Measurements from ENCODE around the gene AREL1.

Gene AREL1

GRCh38 chr14:74658535-74659131 lies 54.2 kb downstream of the AREL1 start:
- Histone ChIP-seq H3K36me3 (ENCODE audit: control insufficient read depth, low read length) (peaks cover 36% of the 10 kb centered on the region), H3K27me3 (ENCODE audit: control insufficient read depth, low read length) (no peaks in the 10 kb centered on the region), H4K20me1 (ENCODE audit: control insufficient read depth, insufficient read depth, low read depth, low read length) (no peaks in the 10 kb centered on the region), H3K27ac (ENCODE audit: low read depth, low read length) (no peak overlapping the region), H3F3A (ENCODE audit: control insufficient read depth, insufficient read depth) (no peaks in the 10 kb centered on the region), H3K9me2 (replicated peaks; ENCODE audit: control insufficient read depth, low read length) (no peaks in the 10 kb centered on the region), H3K9me3 (ENCODE audit: control insufficient read depth, insufficient read depth, low read length) (no peaks in the 10 kb centered on the region), H3K4me3 (ENCODE audit: low read length) (no peak overlapping the region), H3K4me1 (ENCODE audit: control insufficient read depth, low read length) (no peaks in the 10 kb centered on the region), H3K4me2 (ENCODE audit: low read length) (no peak overlapping the region), H3K79me2 (ENCODE audit: control insufficient read depth, low read length) (no peaks in the 10 kb centered on the region)
- TF ChIP-seq EZH2phosphoT487 (IDR thresholded peaks at IDR 0.05; ENCODE audit: borderline replicate concordance, low read length) (no peak), CTCF (IDR thresholded peaks at IDR 0.05; ENCODE audit: low read depth, low read length, poor library complexity, severe bottlenecking) (no peak)

- Histone ChIP-seq H3K4me2 (ENCODE audit: low read length) (no peak overlapping the region), H3K9me3 (ENCODE audit: control insufficient read depth, insufficient read depth, low read length) (no peaks in the 10 kb centered on the region), H3K27me3 (ENCODE audit: control insufficient read depth, low read length) (no peaks in the 10 kb centered on the region), H3K79me2 (ENCODE audit: control insufficient read depth, low read length) (no peaks in the 10 kb centered on the region), H3F3A (ENCODE audit: control insufficient read depth, insufficient read depth) (no peaks in the 10 kb centered on the region), H4K20me1 (ENCODE audit: control insufficient read depth, insufficient read depth, low read depth, low read length) (no peaks in the 10 kb centered on the region), H3K27ac (ENCODE audit: low read depth, low read length) (no peak overlapping the region), H3K4me1 (ENCODE audit: control insufficient read depth, low read length) (no peaks in the 10 kb centered on the region), H3K9me2 (replicated peaks; ENCODE audit: control insufficient read depth, low read length) (no peaks in the 10 kb centered on the region), H3K36me3 (ENCODE audit: control insufficient read depth, low read length) (peaks cover 19% of the 10 kb centered on the region), H3K4me3 (ENCODE audit: low read length) (no peak overlapping the region)
- no peak for TF ChIP-seq CTCF (IDR thresholded peaks at IDR 0.05; ENCODE audit: low read depth, low read length, poor library complexity, severe bottlenecking)
- no peak for TF ChIP-seq EZH2phosphoT487 (IDR thresholded peaks at IDR 0.05; ENCODE audit: borderline replicate concordance, low read length)
Observed at GRCh38 chr14:74656964-74657363, 55.9 kb downstream of the AREL1 start.

GRCh38 chr14:74655599-74656395 lies 57.1 kb downstream of the AREL1 start:
- H3F3A ChIP-seq (ENCODE audit: control insufficient read depth, insufficient read depth) = no peaks in the 10 kb centered on the region
- no peaks in the 10 kb centered on the region for H3K27me3 ChIP-seq (ENCODE audit: control insufficient read depth, low read length)
- no peak overlapping the region for H3K4me2 ChIP-seq (ENCODE audit: low read length)
- H4K20me1 ChIP-seq (ENCODE audit: control insufficient read depth, insufficient read depth, low read depth, low read length) = no peaks in the 10 kb centered on the region
- no peak overlapping the region for H3K4me3 ChIP-seq (ENCODE audit: low read length)
- H3K79me2 ChIP-seq (ENCODE audit: control insufficient read depth, low read length) = no peaks in the 10 kb centered on the region
- TF ChIP-seq CTCF (IDR thresholded peaks at IDR 0.05; ENCODE audit: low read depth, low read length, poor library complexity, severe bottlenecking) (no peak), EZH2phosphoT487 (IDR thresholded peaks at IDR 0.05; ENCODE audit: borderline replicate concordance, low read length) (no peak)
- no peaks in the 10 kb centered on the region for H3K9me3 ChIP-seq (ENCODE audit: control insufficient read depth, insufficient read depth, low read length)
- no peaks in the 10 kb centered on the region for H3K4me1 ChIP-seq (ENCODE audit: control insufficient read depth, low read length)
- H3K27ac ChIP-seq (ENCODE audit: low read depth, low read length) = no peak overlapping the region
- peaks cover 14% of the 10 kb centered on the region for H3K36me3 ChIP-seq (ENCODE audit: control insufficient read depth, low read length)
- H3K9me2 ChIP-seq (replicated peaks; ENCODE audit: control insufficient read depth, low read length) = no peaks in the 10 kb centered on the region
